ENCODE data around the gene MTCH2.

GRCh38 chr11:47583844-47584243 is 58.5 kb downstream of the MTCH2 start:
- TF ChIP-seq, protein P1, sequence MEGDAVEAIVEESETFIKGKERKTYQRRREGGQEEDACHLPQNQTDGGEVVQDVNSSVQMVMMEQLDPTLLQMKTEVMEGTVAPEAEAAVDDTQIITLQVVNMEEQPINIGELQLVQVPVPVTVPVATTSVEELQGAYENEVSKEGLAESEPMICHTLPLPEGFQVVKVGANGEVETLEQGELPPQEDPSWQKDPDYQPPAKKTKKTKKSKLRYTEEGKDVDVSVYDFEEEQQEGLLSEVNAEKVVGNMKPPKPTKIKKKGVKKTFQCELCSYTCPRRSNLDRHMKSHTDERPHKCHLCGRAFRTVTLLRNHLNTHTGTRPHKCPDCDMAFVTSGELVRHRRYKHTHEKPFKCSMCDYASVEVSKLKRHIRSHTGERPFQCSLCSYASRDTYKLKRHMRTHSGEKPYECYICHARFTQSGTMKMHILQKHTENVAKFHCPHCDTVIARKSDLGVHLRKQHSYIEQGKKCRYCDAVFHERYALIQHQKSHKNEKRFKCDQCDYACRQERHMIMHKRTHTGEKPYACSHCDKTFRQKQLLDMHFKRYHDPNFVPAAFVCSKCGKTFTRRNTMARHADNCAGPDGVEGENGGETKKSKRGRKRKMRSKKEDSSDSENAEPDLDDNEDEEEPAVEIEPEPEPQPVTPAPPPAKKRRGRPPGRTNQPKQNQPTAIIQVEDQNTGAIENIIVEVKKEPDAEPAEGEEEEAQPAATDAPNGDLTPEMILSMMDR (IDR thresholded peaks at IDR 0.05) = no peak
- no peak for TF ChIP-seq POLR2A (IDR thresholded peaks at IDR 0.05)
